K562 (cell line): Measurements from ENCODE around the gene SLC2A6. TPM values are rescaled to one million over a fixed set of nuclear protein-coding genes. Genes with fewer than 3 reads are reported as not detected.

Experiments
- CBFB ChIP-seq: sonication (generic); formaldehyde crosslinking; IDR thresholded peaks from 2 replicates; pipeline ENCODE4 v1.4.0; 2020; ENCODE audit warnings: mild to moderate bottlenecking, missing genetic modification reagents
- CCNT2 ChIP-seq: IDR thresholded peaks from 2 replicates; pipeline ENCODE4 v1.6.1; 2011; ENCODE audit warnings: borderline replicate concordance, low read depth, mild to moderate bottlenecking, moderate library complexity, mixed read lengths, low read length; ENCODE audit not compliant: insufficient read length; ENCODE audit errors: extremely low read depth
- LCOR ChIP-seq: sonication (generic); formaldehyde crosslinking; IDR thresholded peaks from 2 replicates; pipeline ENCODE4 v1.8.0; 2022; ENCODE audit warnings: mild to moderate bottlenecking, missing genetic modification reagents
- MBD2 ChIP-seq: sonication (generic); IDR thresholded peaks from 2 replicates; pipeline ENCODE4 v1.6.1; 2016; ENCODE audit warnings: low read depth, borderline replicate concordance
- MITF ChIP-seq: IDR thresholded peaks from 2 replicates; pipeline ENCODE4 v1.6.1; 2014; ENCODE audit warnings: antibody characterized with exemption
- NFIC ChIP-seq: fragments of 450-650 bp; IDR thresholded peaks from 2 replicates; pipeline ENCODE4 v1.6.1; 2017; ENCODE audit warnings: mild to moderate bottlenecking, inconsistent platforms
- NUFIP1 ChIP-seq: fragments of 450-650 bp; IDR thresholded peaks from 2 replicates; pipeline ENCODE4 v1.6.1; 2018; ENCODE audit not compliant: partially characterized antibody
- PRDM10 ChIP-seq: fragments of 450-650 bp; IDR thresholded peaks from 2 replicates; pipeline ENCODE4 v1.6.1; 2018; ENCODE audit not compliant: partially characterized antibody
- SRSF9 ChIP-seq: fragments of 200-400 bp; formaldehyde crosslinking; IDR thresholded peaks from 2 replicates; pipeline ENCODE4 v1.6.1; 2017; ENCODE audit warnings: low read depth, low read length, borderline replicate concordance
- TCF3 ChIP-seq: sonication (generic); formaldehyde crosslinking; IDR thresholded peaks from 2 replicates; pipeline ENCODE4 v1.4.0; 2020; ENCODE audit warnings: mild to moderate bottlenecking, missing genetic modification reagents
- TFAP4 ChIP-seq: sonication (generic); formaldehyde crosslinking; IDR thresholded peaks from 2 replicates; pipeline ENCODE4 v1.8.0; 2022; ENCODE audit warnings: missing genetic modification reagents, mild to moderate bottlenecking, moderate library complexity, borderline replicate concordance
- UBTF ChIP-seq, 2 experiments: IDR thresholded peaks; 2 replicates each; pipeline ENCODE4 v1.6.1; 2012; ENCODE audit warnings: improper control_type of control experiment in 2 of 2, low read depth in 2 of 2, low read length in 2 of 2, borderline replicate concordance in 1 of 2
- YY1 ChIP-seq, 3 experiments: IDR thresholded peaks; 2 replicates each; pipeline ENCODE4 v1.6.1; 2011; ENCODE audit warnings: low read length in 2 of 3, mild to moderate bottlenecking in 2 of 3, moderate library complexity in 2 of 3, borderline replicate concordance in 1 of 3, control low read depth in 1 of 3, low read depth in 1 of 3; ENCODE audit not compliant: insufficient read depth in 3 of 3, insufficient replicate concordance in 2 of 3, control insufficient read depth in 1 of 3, insufficient read length in 1 of 3; ENCODE audit errors: extremely low read depth in 1 of 3
- ZNF239 ChIP-seq: fragments of 250-450 bp; sonication (Bioruptor Pico); IDR thresholded peaks from 2 replicates; pipeline ENCODE4 v1.4.0; 2020; ENCODE audit warnings: mild to moderate bottlenecking
- ZNF655 ChIP-seq: fragments of 250-450 bp; sonication (Bioruptor Pico); IDR thresholded peaks from 2 replicates; pipeline ENCODE4 v1.5.0; 2021
- ZSCAN29 ChIP-seq: fragments of 450-650 bp; IDR thresholded peaks from 2 replicates; pipeline ENCODE4 v1.6.1; 2017
- polyA plus RNA-seq, 8 experiments: library from polyadenylated mRNA; depleted of rRNA in 4 of 8; stranded (reverse) in 5 of 8; unstranded in 3 of 8; fragments of >200 nt; fragmentation: Nextera tagmentation in 2 of 8; fragmentation: Illumina TruSeq in 1 of 8; extraction: Ambion mirVana in 2 of 8; extraction: Trizol in 1 of 8; gene quantifications; 2 replicates each; pipeline versions ENCODE4 v1.2.1 to v1.2.3, GENCODE V29; 2011 to 2014; ENCODE audit warnings: inconsistent platforms in 1 of 8, missing spikeins in 1 of 8
- total RNA-seq, 7 experiments: library from RNA; depleted of rRNA in 6 of 7; stranded (reverse); fragments of >200 nt in 6 of 7; fragmentation: Illumina TruSeq in 2 of 7; extraction: Trizol in 2 of 7; gene quantifications; 2 replicates each; pipeline versions ENCODE4 v1.2.1 to v1.2.3, GENCODE V29; 2011 to 2021; ENCODE audit warnings: low replicate concordance in 1 of 7

Gene SLC2A6
- total and polyA plus RNA-seq, 9 of the 15 experiments (the other 6 are each of a cell fraction or from before 2014, with no cell fraction given) = 0.04 to 0.38 (median 0.09) TPM; not detected in 3

GRCh38 chr9:133505901-133506652 lies 27.2 kb upstream of the SLC2A6 start (continued):
- TF ChIP-seq NFIC (peak; percentile 68), CCNT2 (peak; percentile 45), NUFIP1 (no peak), YY1 (IDR thresholded peaks at IDR 0.05; ENCODE audit: borderline replicate concordance in 1 of 3, control insufficient read depth in 1 of 3, extremely low read depth in 1 of 3, insufficient read depth in 3 of 3, insufficient read length in 1 of 3, insufficient replicate concordance in 2 of 3, low read depth in 1 of 3, low read length in 2 of 3) (peak in 1 of 3 experiments; percentile 21), TCF3 (CRISPR knock-in tag) (peak; percentile 92), ZSCAN29 (no peak), PRDM10 (no peak), TFAP4 (CRISPR knock-in tag) (peak; percentile 76), LCOR (CRISPR knock-in tag) (0 out of 2 replicates have a peak, but pooled peaks have one; percentile 36), CBFB (CRISPR knock-in tag) (peak; percentile 64; the same call in 1 of the 2 replicates), SRSF9 (no peak), ZNF655 (CRISPR knock-in tag) (no peak), ZNF239 (CRISPR knock-in tag) (no peak), UBTF (IDR thresholded peaks at IDR 0.05; ENCODE audit: borderline replicate concordance in 1 of 2, low read depth in 2 of 2, low read length in 2 of 2) (peak; percentile 85; a peak in 3 of 4 replicates), MITF (no peak), MBD2 (0 out of 2 replicates have a peak, but pooled peaks have one; percentile 17)
